Mononuclear cell (primary cell): Measurements from ENCODE around the gene PPP1R1A. TPM values are rescaled to one million over a fixed set of nuclear protein-coding genes. Genes with fewer than 3 reads are reported as not detected.

ENCODE experiments used
- H3K27me3 ChIP-seq: 2 replicates; pipeline ENCODE4 v1.6.0; 2011; ENCODE audit warnings: low read length, control low read depth; ENCODE audit not compliant: insufficient read depth
- H3K4me1 ChIP-seq: 2 replicates; pipeline ENCODE4 v1.5.1; 2011; ENCODE audit warnings: mild to moderate bottlenecking, low read length, control low read depth; ENCODE audit not compliant: insufficient read depth
- H3K4me3 ChIP-seq: 2 replicates; pipeline ENCODE4 v1.5.1; 2011; ENCODE audit warnings: mild to moderate bottlenecking, low read length, moderate library complexity
- H3K9me3 ChIP-seq: 2 replicates; pipeline ENCODE4 v1.5.1; 2011; ENCODE audit warnings: low read depth, mild to moderate bottlenecking, control low read depth, low read length
- total RNA-seq: library from RNA; depleted of rRNA; stranded (reverse); fragments of >200 nt; gene quantifications from one replicate; pipeline ENCODE4 v1.2.3, GENCODE V29; 2012

PPP1R1A gene
- total RNA-seq, 1 donor = not detected

- no peaks in the 10 kb centered on the region for H3K27me3 ChIP-seq
- H3K9me3 ChIP-seq = no peaks in the 10 kb centered on the region
- H3K4me1 ChIP-seq = no peaks in the 10 kb centered on the region
- H3K4me3 ChIP-seq = no peak overlapping the region
Measured at GRCh38 chr12:54569072-54569471, 19.4 kb downstream of the PPP1R1A start.

DNA sequence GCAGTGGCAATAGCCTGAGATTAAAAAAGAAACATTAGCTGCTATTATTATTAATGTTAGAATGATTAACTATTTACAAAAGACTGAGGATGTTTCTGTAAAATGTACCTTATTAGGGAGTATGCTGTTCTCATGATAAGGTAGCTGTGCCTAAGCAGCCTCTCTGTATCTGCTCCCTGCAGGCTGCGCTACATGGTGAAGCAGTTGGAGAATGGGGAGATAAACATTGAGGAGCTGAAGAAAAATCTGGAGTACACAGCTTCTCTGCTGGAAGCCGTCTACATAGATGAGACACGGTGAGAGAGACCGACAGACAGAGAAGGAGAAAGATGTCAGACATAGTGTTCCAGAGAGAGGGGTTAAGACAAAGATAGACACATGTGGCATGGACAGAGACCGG, 21.7 kb downstream of the PPP1R1A start:
- Histone ChIP-seq H3K27me3 (no peaks in the 10 kb centered on the region), H3K9me3 (no peaks in the 10 kb centered on the region), H3K4me3 (no peak overlapping the region), H3K4me1 (no peaks in the 10 kb centered on the region)

GRCh38 chr12:54565986-54566544, 22.4 kb downstream of the PPP1R1A start:
- Histone ChIP-seq H3K27me3 (no peaks in the 10 kb centered on the region), H3K4me3 (no peak overlapping the region), H3K9me3 (no peaks in the 10 kb centered on the region), H3K4me1 (peaks cover 5% of the 10 kb centered on the region)

DNA sequence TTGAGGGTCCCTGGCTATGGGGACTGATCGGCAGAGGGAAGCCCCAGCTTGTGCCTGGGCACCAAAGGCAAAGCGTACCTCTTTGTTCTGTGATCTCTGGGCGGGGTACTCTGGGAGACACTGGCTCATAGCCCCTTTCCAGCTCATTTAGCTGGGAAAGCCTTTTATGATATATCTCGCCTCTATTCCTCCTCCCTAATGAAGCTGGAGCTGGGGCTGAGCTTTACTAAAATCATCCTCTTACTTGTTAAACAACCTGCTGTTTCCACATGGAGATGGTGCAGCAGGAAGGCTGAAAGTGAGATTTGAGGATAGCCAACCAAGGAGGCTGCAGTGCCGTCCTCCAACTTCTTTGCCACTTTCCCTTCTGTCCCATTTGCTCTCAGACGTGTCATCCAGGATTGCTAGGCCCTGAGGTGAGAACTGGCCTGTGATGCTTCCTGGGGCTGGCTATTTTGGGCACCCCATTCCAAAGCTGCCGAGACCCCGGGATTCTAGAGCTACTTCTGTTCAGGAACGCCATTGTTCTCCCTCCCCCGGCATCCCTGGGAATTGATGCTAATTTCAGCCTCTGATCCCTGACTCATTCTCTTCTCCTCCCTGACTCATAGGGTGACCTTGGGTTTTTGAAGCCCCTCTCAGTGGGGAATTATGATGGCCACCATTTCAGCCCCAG, 23.0 kb downstream of the PPP1R1A start:
- H3K9me3 ChIP-seq = no peaks in the 10 kb centered on the region
- no peaks in the 10 kb centered on the region for H3K27me3 ChIP-seq
- no peak overlapping the region for H3K4me3 ChIP-seq
- H3K4me1 ChIP-seq = peaks cover 11% of the 10 kb centered on the region

DNA sequence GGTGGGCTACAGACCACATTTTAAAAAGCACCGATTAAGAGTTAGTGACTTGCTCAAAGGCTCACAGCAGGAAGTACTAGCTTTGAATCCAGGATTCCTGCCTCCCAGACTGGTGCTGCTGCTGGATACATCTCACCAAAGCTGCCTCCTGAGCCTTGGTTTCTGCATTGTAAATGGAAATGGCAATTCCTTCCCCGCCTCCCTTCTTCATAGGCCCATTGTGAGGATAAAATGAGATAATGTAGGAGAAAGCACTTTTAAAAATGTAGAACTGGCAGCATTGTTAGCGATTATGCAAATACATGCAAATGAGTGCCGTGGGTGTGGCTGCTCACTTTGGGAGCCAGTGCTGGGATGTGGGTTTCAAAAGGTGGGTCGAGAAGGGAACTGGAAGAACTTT, 23.7 kb downstream of the PPP1R1A start:
- Histone ChIP-seq H3K4me3 (no peak overlapping the region), H3K9me3 (no peaks in the 10 kb centered on the region), H3K4me1 (peaks cover 15% of the 10 kb centered on the region), H3K27me3 (no peaks in the 10 kb centered on the region)

DNA sequence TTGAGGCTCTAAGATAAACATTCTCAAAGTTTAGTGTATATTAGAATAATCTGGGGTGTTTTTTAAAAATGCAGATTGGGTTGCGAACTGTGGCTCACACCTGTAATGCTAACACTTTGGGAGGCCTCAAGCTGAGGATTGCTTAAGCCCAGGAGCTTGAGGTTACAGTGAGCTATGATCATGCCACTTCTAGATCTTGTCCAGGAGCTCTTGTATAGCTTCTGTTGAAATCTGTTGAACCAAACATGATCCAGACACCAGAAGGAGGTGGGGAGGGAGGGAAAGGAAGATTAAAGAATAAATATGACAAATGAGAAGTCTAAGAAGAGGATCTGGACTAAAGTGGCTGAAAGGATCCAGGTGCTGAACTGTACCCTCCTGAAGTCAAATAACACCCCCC, 24.7 kb downstream of the PPP1R1A start:
- no peaks in the 10 kb centered on the region for H3K27me3 ChIP-seq
- H3K9me3 ChIP-seq = no peaks in the 10 kb centered on the region
- no peak overlapping the region for H3K4me3 ChIP-seq
- peaks cover 19% of the 10 kb centered on the region for H3K4me1 ChIP-seq

DNA sequence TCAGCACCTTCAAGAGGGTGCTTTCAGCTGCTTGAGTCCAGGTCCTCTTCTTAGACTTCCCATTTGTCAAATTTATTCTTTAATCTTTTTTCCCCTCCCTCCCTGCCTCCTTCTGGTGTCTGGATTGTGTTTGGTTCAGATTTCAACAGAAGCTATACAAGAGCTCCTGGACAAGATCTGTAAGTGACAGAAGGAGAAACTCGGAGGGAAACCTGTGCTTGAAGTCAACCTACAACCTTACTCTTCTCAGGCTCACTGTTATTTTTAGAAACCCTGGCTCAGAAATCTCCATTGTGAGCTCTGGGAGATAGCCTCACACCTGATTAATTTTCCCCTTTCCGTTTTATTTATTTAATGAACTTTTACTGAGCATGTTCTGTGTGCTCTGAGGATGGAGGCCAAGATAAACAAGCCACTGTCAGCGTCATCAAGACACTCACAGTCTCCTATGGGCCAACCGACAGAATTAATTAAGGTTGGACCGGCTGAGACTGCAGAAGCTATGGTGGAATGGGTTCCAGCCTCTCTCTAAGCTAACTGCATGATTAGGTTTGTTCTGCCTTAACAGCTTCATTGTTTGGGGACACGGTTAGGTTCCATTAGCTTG, 25.6 kb downstream of the PPP1R1A start:
- Histone ChIP-seq H3K9me3 (no peaks in the 10 kb centered on the region), H3K4me1 (peaks cover 19% of the 10 kb centered on the region), H3K4me3 (no peak overlapping the region), H3K27me3 (no peaks in the 10 kb centered on the region)

- Histone ChIP-seq H3K9me3 (no peaks in the 10 kb centered on the region), H3K4me3 (peak overlapping the region; percentile 42), H3K27me3 (no peaks in the 10 kb centered on the region), H3K4me1 (peaks cover 19% of the 10 kb centered on the region)
Measured at GRCh38 chr12:54561164-54561563, 27.3 kb downstream of the PPP1R1A start.

DNA sequence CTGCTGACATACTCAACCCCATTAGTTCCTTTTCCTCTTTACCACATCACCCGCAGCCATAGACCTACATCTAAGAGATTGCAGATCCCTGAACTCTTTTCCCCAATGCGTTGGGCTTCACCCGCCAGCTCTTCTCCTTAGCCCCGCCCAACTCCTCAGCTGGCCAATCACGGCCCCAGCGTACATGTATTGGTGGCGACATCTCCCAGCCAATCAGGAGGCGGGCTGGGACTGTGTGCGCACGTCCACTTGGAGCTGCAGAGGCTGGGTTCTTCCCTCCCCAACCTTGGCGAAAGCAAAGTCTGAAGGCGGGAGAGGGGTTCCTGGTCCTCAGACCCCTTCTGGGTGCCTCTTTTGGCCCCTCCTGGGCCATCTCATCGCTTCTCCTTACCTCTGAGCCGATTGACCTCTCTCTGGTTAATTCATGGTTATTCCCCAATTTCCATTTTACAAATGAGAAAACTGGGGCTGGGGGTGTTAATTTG, 28.0 kb downstream of the PPP1R1A start:
- peak overlapping the region; percentile 42 for H3K4me3 ChIP-seq
- no peaks in the 10 kb centered on the region for H3K9me3 ChIP-seq
- no peaks in the 10 kb centered on the region for H3K27me3 ChIP-seq
- H3K4me1 ChIP-seq = peaks cover 19% of the 10 kb centered on the region

- peaks cover 19% of the 10 kb centered on the region for H3K4me1 ChIP-seq
- H3K9me3 ChIP-seq = no peaks in the 10 kb centered on the region
- H3K4me3 ChIP-seq = no peak overlapping the region
- no peaks in the 10 kb centered on the region for H3K27me3 ChIP-seq
Measured at GRCh38 chr12:54558759-54559158, 29.7 kb downstream of the PPP1R1A start.

- H3K4me1 ChIP-seq = peaks cover 19% of the 10 kb centered on the region
- H3K4me3 ChIP-seq = no peak overlapping the region
- no peaks in the 10 kb centered on the region for H3K9me3 ChIP-seq
- H3K27me3 ChIP-seq = no peaks in the 10 kb centered on the region
Measured at GRCh38 chr12:54558311-54558710, 30.1 kb downstream of the PPP1R1A start.

DNA sequence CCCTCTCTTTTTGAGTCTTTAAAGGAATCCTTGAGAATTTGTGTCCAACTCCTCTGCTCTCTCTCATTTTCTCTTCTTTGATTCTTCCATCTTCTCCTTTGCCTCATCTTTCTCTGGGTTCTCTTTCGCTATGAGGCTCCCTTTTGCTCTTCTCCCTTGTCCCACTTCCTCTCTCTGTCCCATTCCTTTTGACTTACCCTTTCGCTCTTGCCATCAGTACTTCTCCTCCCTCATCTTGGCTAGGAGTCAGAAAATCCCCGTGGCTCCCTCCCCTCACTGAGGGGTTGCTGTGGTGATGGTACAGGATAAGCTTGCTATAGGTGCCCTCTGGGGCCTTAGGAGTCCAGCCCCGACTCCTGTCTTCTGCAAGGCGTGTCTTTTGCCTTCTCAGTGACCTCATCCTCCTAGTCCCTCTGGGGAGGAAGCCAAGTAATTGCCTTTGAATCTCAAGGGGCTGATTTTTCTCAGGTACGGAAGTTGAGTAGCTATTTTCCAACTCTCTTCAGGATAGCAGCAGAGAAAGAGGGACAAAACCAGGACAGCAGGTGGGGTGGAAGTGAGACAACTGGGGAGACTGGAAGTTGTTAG, 32.7 kb downstream of the PPP1R1A start:
- no peak overlapping the region for H3K4me3 ChIP-seq
- H3K4me1 ChIP-seq = peaks cover 11% of the 10 kb centered on the region
- no peaks in the 10 kb centered on the region for H3K27me3 ChIP-seq
- H3K9me3 ChIP-seq = no peaks in the 10 kb centered on the region

GRCh38 chr12:54549774-54550451, 38.5 kb downstream of the PPP1R1A start:
- H3K9me3 ChIP-seq = no peaks in the 10 kb centered on the region
- H3K4me1 ChIP-seq = peaks cover 18% of the 10 kb centered on the region
- peaks cover 14% of the 10 kb centered on the region for H3K27me3 ChIP-seq
- peak overlapping the region; percentile 15 for H3K4me3 ChIP-seq

- Histone ChIP-seq H3K4me3 (no peak overlapping the region), H3K4me1 (peaks cover 18% of the 10 kb centered on the region), H3K9me3 (no peaks in the 10 kb centered on the region), H3K27me3 (peaks cover 14% of the 10 kb centered on the region)
Measured at GRCh38 chr12:54546511-54546910, 41.9 kb downstream of the PPP1R1A start.

GRCh38 chr12:54544743-54545142, 43.7 kb downstream of the PPP1R1A start:
- Histone ChIP-seq H3K9me3 (no peaks in the 10 kb centered on the region), H3K4me1 (peaks cover 10% of the 10 kb centered on the region), H3K4me3 (no peak overlapping the region), H3K27me3 (peaks cover 8% of the 10 kb centered on the region)
